ACHN (cell line): ENCODE measurements around the gene PHRF1.
"Not testable (repeated sequence)": the region's sequence is repeated elsewhere in the genome, so short reads cannot be mapped to it uniquely, and the experiment has no call there.

Source experiments
- DNase-seq: peaks from one replicate; pipeline ENCODE4 v3.0.0-alpha.2; 2015
- in situ Hi-C: cut with HindIII; loops from 2 replicates; pipeline ENCODE4 v1.10.0; 2017; ENCODE audit warnings: low sequenced_read_pairs, low pct_ligation_motif_present, low pct_unique_long_range_greater_than_20kb

The PHRF1 gene

GRCh38 chr11:638631-639331, 62.5 kb downstream of the PHRF1 start:
- DNase-seq = no peak
- in situ Hi-C loops = no loop called here

DNA sequence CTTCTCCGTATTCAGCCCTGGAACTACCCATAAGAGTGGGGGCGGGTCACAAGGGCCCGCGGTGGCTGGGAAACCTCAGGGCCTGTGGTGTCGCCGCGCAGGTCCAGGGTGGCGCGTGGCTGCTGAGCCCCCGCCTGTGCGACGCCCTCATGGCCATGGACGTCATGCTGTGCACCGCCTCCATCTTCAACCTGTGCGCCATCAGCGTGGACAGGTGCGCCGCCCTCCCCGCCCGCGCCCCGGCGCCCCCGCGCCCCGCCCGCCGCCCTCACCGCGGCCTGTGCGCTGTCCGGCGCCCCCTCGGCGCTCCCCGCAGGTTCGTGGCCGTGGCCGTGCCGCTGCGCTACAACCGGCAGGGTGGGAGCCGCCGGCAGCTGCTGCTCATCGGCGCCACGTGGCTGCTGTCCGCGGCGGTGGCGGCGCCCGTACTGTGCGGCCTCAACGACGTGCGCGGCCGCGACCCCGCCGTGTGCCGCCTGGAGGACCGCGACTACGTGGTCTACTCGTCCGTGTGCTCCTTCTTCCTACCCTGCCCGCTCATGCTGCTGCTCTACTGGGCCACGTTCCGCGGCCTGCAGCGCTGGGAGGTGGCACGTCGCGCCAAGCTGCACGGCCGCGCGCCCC, 63.2 kb downstream of the PHRF1 start:
- in situ Hi-C loops = no loop called here
- no peak for DNase-seq

- no peak for DNase-seq
- in situ Hi-C loops = no loop called here
These were observed 63.9 kb downstream of the PHRF1 start for GRCh38 chr11:640021-640706.

GRCh38 chr11:641806-642370, 65.6 kb downstream of the PHRF1 start:
- in situ Hi-C loops = no loop called here
- DNase-seq = no peak

GRCh38 chr11:643366-643765, 67.1 kb downstream of the PHRF1 start:
- DNase-seq = no peak
- in situ Hi-C loops = no loop called here

GRCh38 chr11:643849-644738, 67.8 kb downstream of the PHRF1 start:
- in situ Hi-C loops = no loop called here
- DNase-seq = no peak

- in situ Hi-C loops = no loop called here
- no peak for DNase-seq
These were observed 69.3 kb downstream of the PHRF1 start for GRCh38 chr11:645536-645935.

DNA sequence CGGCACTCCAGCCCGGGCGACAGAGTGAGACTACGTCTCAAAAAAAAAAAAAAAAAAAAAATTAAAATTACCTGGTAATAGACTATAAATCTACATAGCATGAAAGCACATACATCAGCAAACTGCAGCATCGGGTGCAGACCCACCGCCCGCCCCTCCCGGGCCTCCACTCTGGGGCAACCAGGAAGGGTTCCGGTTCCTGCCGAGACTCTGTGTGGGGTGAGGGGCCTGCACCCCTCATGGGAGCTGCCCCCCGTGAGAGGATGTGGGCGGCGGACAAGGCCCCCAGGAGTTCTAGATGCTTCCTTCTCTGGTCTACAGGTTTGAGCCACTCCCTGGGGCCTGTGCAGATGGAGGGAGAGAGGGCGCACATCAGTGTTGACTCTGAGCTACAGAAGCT, 69.9 kb downstream of the PHRF1 start:
- in situ Hi-C loops = no loop called here

GRCh38 chr11:647672-648158, 71.4 kb downstream of the PHRF1 start:
- in situ Hi-C loops, DNase-seq: not testable (repeated sequence)

More for the DNA sequence above, 69.9 kb downstream of the PHRF1 start:
- DNase-seq = no peak

DNA sequence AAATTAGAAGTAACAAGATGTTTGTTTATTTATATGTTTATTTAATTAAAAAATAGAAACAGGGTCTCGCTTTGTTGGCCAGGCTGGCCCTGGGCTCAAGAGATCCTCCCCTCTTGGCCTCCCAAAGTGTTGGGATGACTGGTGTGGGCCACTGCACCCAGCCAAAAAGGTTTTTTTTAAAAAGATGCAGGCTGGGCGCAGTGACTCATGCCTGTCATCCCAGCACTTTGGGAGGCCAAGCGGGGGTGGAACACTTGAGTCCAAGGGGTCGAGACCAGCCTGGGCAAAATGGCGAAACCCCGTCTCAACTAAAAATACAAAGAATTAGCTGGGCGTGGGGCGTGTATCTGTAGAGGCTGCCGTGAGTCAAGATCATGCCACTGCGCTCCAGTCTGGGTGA, 74.2 kb downstream of the PHRF1 start:
- in situ Hi-C loops = no loop called here
- DNase-seq = no peak

DNA sequence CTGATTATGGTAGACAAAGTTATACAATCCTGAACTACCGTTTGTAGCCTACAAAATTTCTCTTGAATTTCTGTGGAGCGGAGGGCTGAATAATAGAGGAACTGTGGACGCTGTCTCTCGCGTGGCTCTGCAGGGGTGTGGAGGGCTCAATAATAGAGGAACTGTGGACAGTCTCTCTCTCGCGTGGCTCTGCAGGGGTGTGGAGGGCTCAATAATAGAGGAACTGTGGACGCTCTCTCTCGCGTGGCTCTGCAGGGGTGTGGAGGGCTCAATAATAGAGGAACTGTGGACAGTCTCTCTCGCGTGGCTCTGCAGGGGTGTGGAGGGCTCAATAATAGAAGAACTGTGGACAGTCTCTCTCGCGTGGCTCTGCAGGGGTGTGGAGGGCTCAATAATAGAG, 76.9 kb downstream of the PHRF1 start:
- in situ Hi-C loops, DNase-seq: not testable (repeated sequence)

GRCh38 chr11:653837-654236, 77.6 kb downstream of the PHRF1 start:
- in situ Hi-C loops = no loop called here
- no peak for DNase-seq

GRCh38 chr11:654444-654843, 78.2 kb downstream of the PHRF1 start:
- in situ Hi-C loops = not testable (repeated sequence)

DNA sequence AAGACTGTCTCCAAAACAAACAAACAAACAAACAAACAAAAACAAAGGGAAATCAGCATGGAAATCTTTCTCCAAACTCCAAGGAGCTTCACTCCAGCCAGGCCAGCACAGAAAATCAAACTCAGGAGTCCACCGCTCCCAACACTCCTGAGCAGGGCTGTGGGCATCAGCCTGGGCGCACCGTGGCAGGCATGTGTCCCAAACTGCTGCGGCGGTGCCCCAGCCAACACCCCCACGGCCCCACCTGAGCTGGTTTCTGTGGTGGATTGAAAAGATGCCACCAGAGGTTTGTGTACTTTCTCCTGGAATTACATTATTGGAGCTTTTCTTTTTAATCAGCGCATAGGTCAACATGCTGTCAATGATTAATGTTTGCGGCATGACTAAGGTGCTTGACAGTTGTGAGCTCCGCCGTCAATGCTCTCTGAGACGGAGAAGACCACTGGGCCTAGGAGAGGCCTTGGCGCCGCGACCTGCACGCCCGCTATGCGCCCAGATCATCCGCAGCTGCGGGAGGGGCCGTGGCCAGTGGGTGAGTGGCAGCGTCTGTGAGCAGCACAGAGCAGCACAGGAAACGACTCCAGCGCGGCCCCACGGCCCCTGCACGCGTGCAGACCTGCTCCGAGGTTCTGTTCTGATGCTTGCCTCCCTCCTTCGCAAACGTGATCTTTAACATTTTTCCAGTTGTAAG, 78.9 kb downstream of the PHRF1 start:
- in situ Hi-C loops = no loop called here
- peak; percentile 90 for DNase-seq

More at GRCh38 chr11:654444-654843, 78.2 kb downstream of the PHRF1 start:
- DNase-seq = not testable (repeated sequence)

DNA sequence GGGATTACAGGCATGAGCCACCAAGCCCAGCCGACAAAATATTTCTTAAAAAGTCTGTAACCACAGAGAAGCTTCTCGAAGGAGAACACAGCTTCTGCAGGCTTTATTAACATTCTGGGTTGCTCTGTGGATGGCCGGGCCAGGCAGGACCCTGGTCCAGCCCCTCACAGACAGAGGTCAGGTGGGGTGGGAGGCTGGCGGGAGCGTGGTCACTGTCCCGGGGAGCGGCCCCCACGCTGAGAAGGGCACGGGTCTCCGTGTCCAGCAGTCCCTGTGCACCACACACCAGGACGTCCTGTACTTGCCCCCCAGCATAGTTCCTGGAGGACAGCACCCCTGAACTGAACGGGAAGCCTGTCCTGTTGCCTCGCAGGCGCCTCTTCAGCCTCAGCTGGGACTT, 80.2 kb downstream of the PHRF1 start:
- no peak for DNase-seq
- in situ Hi-C loops = no loop called here

- in situ Hi-C loops = no loop called here
- no peak for DNase-seq
These were observed 80.6 kb downstream of the PHRF1 start for GRCh38 chr11:656866-657265.

GRCh38 chr11:657691-658126, 81.4 kb downstream of the PHRF1 start:
- no peak for DNase-seq
- in situ Hi-C loops = no loop called here
